Measurements from ENCODE around the gene NDST4.
A peak's percentile ranks its signal among the peaks of the same experiment; 100 is the strongest.

GRCh38 chr4:114807759-114808404 lies 305.5 kb downstream of the NDST4 start:
- TF ChIP-seq CTCF (optimal IDR thresholded peaks at IDR 0.05 in 1 of 3, IDR thresholded peaks at IDR 0.05 in 1 of 3, conservative IDR thresholded peaks at IDR 0.05 in 1 of 3; ENCODE audit: extremely low read depth in 1 of 3, insufficient read depth in 2 of 3, low read length in 3 of 3) (peak; percentile 76 to 83 (median 83)), EZH2 (IDR thresholded peaks at IDR 0.05; ENCODE audit: low read length) (no peak)

Data from keratinocyte (primary cell).